Measurements from ENCODE around the gene SEC61A2. TPM values are rescaled to one million over a fixed set of nuclear protein-coding genes. Genes with fewer than 3 reads are reported as not detected.
A peak's percentile ranks its signal among the peaks of the same experiment; 100 is the strongest.

SEC61A2 gene
- total and polyA plus RNA-seq, 10 of the 15 experiments (the other 5 are each of a cell fraction or from before 2014, with no cell fraction given), result 3.0 to 36.2 (median 8.6) TPM

- TF ChIP-seq, protein P1, sequence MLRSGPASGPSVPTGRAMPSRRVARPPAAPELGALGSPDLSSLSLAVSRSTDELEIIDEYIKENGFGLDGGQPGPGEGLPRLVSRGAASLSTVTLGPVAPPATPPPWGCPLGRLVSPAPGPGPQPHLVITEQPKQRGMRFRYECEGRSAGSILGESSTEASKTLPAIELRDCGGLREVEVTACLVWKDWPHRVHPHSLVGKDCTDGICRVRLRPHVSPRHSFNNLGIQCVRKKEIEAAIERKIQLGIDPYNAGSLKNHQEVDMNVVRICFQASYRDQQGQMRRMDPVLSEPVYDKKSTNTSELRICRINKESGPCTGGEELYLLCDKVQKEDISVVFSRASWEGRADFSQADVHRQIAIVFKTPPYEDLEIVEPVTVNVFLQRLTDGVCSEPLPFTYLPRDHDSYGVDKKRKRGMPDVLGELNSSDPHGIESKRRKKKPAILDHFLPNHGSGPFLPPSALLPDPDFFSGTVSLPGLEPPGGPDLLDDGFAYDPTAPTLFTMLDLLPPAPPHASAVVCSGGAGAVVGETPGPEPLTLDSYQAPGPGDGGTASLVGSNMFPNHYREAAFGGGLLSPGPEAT (IDR thresholded peaks at IDR 0.05; ENCODE audit: low read depth), result no peak
- TF ChIP-seq, protein P2, sequence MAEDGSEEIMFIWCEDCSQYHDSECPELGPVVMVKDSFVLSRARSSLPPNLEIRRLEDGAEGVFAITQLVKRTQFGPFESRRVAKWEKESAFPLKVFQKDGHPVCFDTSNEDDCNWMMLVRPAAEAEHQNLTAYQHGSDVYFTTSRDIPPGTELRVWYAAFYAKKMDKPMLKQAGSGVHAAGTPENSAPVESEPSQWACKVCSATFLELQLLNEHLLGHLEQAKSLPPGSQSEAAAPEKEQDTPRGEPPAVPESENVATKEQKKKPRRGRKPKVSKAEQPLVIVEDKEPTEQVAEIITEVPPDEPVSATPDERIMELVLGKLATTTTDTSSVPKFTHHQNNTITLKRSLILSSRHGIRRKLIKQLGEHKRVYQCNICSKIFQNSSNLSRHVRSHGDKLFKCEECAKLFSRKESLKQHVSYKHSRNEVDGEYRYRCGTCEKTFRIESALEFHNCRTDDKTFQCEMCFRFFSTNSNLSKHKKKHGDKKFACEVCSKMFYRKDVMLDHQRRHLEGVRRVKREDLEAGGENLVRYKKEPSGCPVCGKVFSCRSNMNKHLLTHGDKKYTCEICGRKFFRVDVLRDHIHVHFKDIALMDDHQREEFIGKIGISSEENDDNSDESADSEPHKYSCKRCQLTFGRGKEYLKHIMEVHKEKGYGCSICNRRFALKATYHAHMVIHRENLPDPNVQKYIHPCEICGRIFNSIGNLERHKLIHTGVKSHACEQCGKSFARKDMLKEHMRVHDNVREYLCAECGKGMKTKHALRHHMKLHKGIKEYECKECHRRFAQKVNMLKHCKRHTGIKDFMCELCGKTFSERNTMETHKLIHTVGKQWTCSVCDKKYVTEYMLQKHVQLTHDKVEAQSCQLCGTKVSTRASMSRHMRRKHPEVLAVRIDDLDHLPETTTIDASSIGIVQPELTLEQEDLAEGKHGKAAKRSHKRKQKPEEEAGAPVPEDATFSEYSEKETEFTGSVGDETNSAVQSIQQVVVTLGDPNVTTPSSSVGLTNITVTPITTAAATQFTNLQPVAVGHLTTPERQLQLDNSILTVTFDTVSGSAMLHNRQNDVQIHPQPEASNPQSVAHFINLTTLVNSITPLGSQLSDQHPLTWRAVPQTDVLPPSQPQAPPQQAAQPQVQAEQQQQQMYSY (CRISPR knock-in tag; IDR thresholded peaks at IDR 0.05), result no peak
Observed at GRCh38 chr10:12189426-12189825, 59.9 kb downstream of the SEC61A2 start (continued).

DNA sequence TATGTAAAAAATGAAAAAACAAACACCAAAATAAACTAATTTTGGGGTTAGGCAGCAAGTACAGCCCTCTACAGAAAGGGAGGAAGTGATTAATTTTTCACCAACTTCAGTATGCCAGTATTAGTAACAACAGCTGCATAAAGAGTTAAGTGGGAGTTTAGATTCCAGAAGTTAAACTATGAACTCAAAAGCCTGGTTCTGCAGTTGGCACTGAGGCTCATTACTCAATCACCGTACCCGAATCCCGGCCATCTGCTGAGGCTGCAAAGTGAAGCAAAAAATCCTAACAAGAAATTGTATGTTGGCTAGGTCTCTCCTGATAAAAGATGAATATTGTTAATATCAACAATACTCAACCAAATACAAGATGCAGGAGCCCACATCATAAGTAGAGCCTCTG lies 62.2 kb downstream of the SEC61A2 start:
- Histone ChIP-seq H2AFZ (ENCODE audit: control insufficient read depth, low read depth, low read length) (no peak overlapping the region), H3K9ac (ENCODE audit: control insufficient read depth, insufficient read depth, low read length) (no peak overlapping the region), H3K4me2 (ENCODE audit: control insufficient read depth, insufficient read depth) (no peak overlapping the region), H4K20me1 (ENCODE audit: control insufficient read depth, insufficient read depth) (no peaks in the 10 kb centered on the region), H3K4me1 (ENCODE audit: control insufficient read depth, insufficient read depth, low read length) (no peaks in the 10 kb centered on the region), H3K36me3 (ENCODE audit: control insufficient read depth in 2 of 2, insufficient read depth in 2 of 2, low read length in 1 of 2) (peaks cover 0 to 2% of the 10 kb centered on the region in 2 experiments; a peak in 2 of 4 replicates), H3K27ac (ENCODE audit: control insufficient read depth, insufficient read depth) (no peak overlapping the region), H3K79me2 (ENCODE audit: control insufficient read depth, insufficient read depth, low read length) (peaks cover 53% of the 10 kb centered on the region), H3K27me3 (replicated peaks in 1 of 2; ENCODE audit: control insufficient read depth in 2 of 2, insufficient read depth in 2 of 2, low read length in 1 of 2) (no peaks in the 10 kb centered on the region), H3K4me3 (no peak overlapping the region), H3K9me3 (replicated peaks; ENCODE audit: control insufficient read depth, insufficient read depth, low read length) (no peaks in the 10 kb centered on the region)
- no TSS peak for BruUV-seq (replicated peaks)
- FAIRE-seq, result no peak
- intact Hi-C loops (cut with micrococcal nuclease; ENCODE audit: unreplicated experiment) (no loop called here), in situ Hi-C loops (cut with MboI) (no loop called here)
- ATAC-seq, result no peak
- WGBS (ENCODE audit: insufficient coverage, insufficient replicate concordance, low lambda C conversion rate, missing lambda C conversion rate), result 78% methylated on average over 3 of the region's 3 CpGs
- CTCF ChIA-PET, result no interaction called here
- DNase-seq (ENCODE audit: low read depth, low spot score), result no peak
- SMC1A ChIA-PET (ENCODE audit: uncharacterized antibody, unreplicated experiment), result interaction anchor here (0.9 kb wide), 1 partner anchor 11 kb away, joined by 3 read pairs; no protein-coding TSS in a partner anchor
- RAD21 ChIA-PET (ENCODE audit: unreplicated experiment), result no interaction called here
- TF ChIP-seq USF2 (IDR thresholded peaks at IDR 0.05; ENCODE audit: borderline replicate concordance, low read depth, low read length) (no peak), SPI1 (IDR thresholded peaks at IDR 0.05; ENCODE audit: borderline replicate concordance, insufficient read depth, low read depth, low read length) (peak; percentile 16; the same call in 1 of the 2 replicates)
- POLR2A ChIA-PET, result no interaction called here
